ENCODE data around the gene COL4A3. TPM values are rescaled to one million over a fixed set of nuclear protein-coding genes. Genes with fewer than 3 reads are reported as not detected.

Gene COL4A3
- total RNA-seq, 3 donors from 2014 or later = 2.9 to 3.7 (median 3.3) TPM

GRCh38 chr2:227341553-227341952, 177.1 kb downstream of the COL4A3 start:
- DNase-seq (ENCODE audit: low spot score in 2 of 2) = no peak
- Histone ChIP-seq H3K9me3 (no peaks in the 10 kb centered on the region), H3K27me3 (no peaks in the 10 kb centered on the region), H3K27ac (no peak overlapping the region), H3K4me3 (no peak overlapping the region), H3K36me3 (no peaks in the 10 kb centered on the region), H3K4me1 (no peaks in the 10 kb centered on the region)
- TF ChIP-seq CTCF (IDR thresholded peaks at IDR 0.05) (no peak), POLR2A (IDR thresholded peaks at IDR 0.05) (no peak), POLR2AphosphoS5 (IDR thresholded peaks at IDR 0.05) (no peak)
- intact Hi-C loops (cut with DNase I; ENCODE audit: low total_unique reads) = no loop called here

GRCh38 chr2:227344231-227344630, 179.8 kb downstream of the COL4A3 start:
- Histone ChIP-seq H3K4me3 (no peak overlapping the region), H3K27me3 (no peaks in the 10 kb centered on the region), H3K4me1 (no peaks in the 10 kb centered on the region), H3K36me3 (no peaks in the 10 kb centered on the region), H3K9me3 (no peaks in the 10 kb centered on the region), H3K27ac (no peak overlapping the region)
- TF ChIP-seq POLR2AphosphoS5 (IDR thresholded peaks at IDR 0.05) (no peak), POLR2A (IDR thresholded peaks at IDR 0.05) (no peak), CTCF (IDR thresholded peaks at IDR 0.05) (no peak)
- no peak for DNase-seq (ENCODE audit: low spot score in 2 of 2)
- intact Hi-C loops (cut with DNase I; ENCODE audit: low total_unique reads) = no loop called here

GRCh38 chr2:227347117-227347516, 182.7 kb downstream of the COL4A3 start:
- Histone ChIP-seq H3K4me1 (no peaks in the 10 kb centered on the region), H3K27ac (no peak overlapping the region), H3K4me3 (no peak overlapping the region), H3K36me3 (no peaks in the 10 kb centered on the region), H3K27me3 (no peaks in the 10 kb centered on the region), H3K9me3 (no peaks in the 10 kb centered on the region)
- no peak for DNase-seq (ENCODE audit: low spot score in 2 of 2)
- TF ChIP-seq POLR2AphosphoS5 (IDR thresholded peaks at IDR 0.05) (no peak), POLR2A (IDR thresholded peaks at IDR 0.05) (no peak), CTCF (IDR thresholded peaks at IDR 0.05) (no peak)
- intact Hi-C loops (cut with DNase I; ENCODE audit: low total_unique reads) = no loop called here

GRCh38 chr2:227348324-227348723, 183.9 kb downstream of the COL4A3 start:
- Histone ChIP-seq H3K4me1 (no peaks in the 10 kb centered on the region), H3K9me3 (no peaks in the 10 kb centered on the region), H3K27ac (no peak overlapping the region), H3K27me3 (no peaks in the 10 kb centered on the region), H3K36me3 (no peaks in the 10 kb centered on the region), H3K4me3 (no peak overlapping the region)
- intact Hi-C loops (cut with DNase I; ENCODE audit: low total_unique reads) = no loop called here
- TF ChIP-seq CTCF (IDR thresholded peaks at IDR 0.05) (no peak), POLR2AphosphoS5 (IDR thresholded peaks at IDR 0.05) (no peak), POLR2A (IDR thresholded peaks at IDR 0.05) (no peak)
- no peak for DNase-seq (ENCODE audit: low spot score in 2 of 2)

- Histone ChIP-seq H3K4me1 (no peaks in the 10 kb centered on the region), H3K27me3 (no peaks in the 10 kb centered on the region), H3K4me3 (no peak overlapping the region), H3K27ac (no peak overlapping the region), H3K9me3 (no peaks in the 10 kb centered on the region), H3K36me3 (no peaks in the 10 kb centered on the region)
- intact Hi-C loops (cut with DNase I; ENCODE audit: low total_unique reads) = no loop called here
- no peak for TF ChIP-seq POLR2AphosphoS5 (IDR thresholded peaks at IDR 0.05)
- no peak for TF ChIP-seq POLR2A (IDR thresholded peaks at IDR 0.05)
- TF ChIP-seq CTCF (IDR thresholded peaks at IDR 0.05) = no peak
- DNase-seq (ENCODE audit: low spot score in 2 of 2) = no peak
Measured at GRCh38 chr2:227349989-227350612, 185.7 kb downstream of the COL4A3 start.
